ENCODE measurements around the gene FOXP1. TPM values are rescaled to one million over a fixed set of nuclear protein-coding genes. Genes with fewer than 3 reads are reported as not detected.

Gene FOXP1
- total RNA-seq, 1 donor = 455 TPM

GRCh38 chr3:71581457-71582035, 2.0 kb downstream of the FOXP1 start:
- H3K9me3 ChIP-seq (ENCODE audit: low read depth, low read length) = no peaks in the 10 kb centered on the region
- no peaks in the 10 kb centered on the region for H3K27me3 ChIP-seq (ENCODE audit: insufficient read depth, low read length)
- peaks cover 53% of the 10 kb centered on the region for H3K4me1 ChIP-seq (ENCODE audit: insufficient read depth, low read length)
- H3K4me3 ChIP-seq (ENCODE audit: low read length) = peak overlapping the region; percentile 88

- H3K9me3 ChIP-seq (ENCODE audit: low read depth, low read length) = no peaks in the 10 kb centered on the region
- peak overlapping the region; percentile 88 for H3K4me3 ChIP-seq (ENCODE audit: low read length)
- peaks cover 59% of the 10 kb centered on the region for H3K4me1 ChIP-seq (ENCODE audit: insufficient read depth, low read length)
- no peaks in the 10 kb centered on the region for H3K27me3 ChIP-seq (ENCODE audit: insufficient read depth, low read length)
Observed at GRCh38 chr3:71580636-71581456, 2.7 kb downstream of the FOXP1 start.

GRCh38 chr3:71579935-71580406, 3.6 kb downstream of the FOXP1 start:
- no peaks in the 10 kb centered on the region for H3K27me3 ChIP-seq (ENCODE audit: insufficient read depth, low read length)
- peaks cover 53% of the 10 kb centered on the region for H3K4me1 ChIP-seq (ENCODE audit: insufficient read depth, low read length)
- peak overlapping the region; percentile 88 for H3K4me3 ChIP-seq (ENCODE audit: low read length)
- no peaks in the 10 kb centered on the region for H3K9me3 ChIP-seq (ENCODE audit: low read depth, low read length)

GRCh38 chr3:71579326-71579934, 4.1 kb downstream of the FOXP1 start:
- peak overlapping the region; percentile 88 for H3K4me3 ChIP-seq (ENCODE audit: low read length)
- H3K27me3 ChIP-seq (ENCODE audit: insufficient read depth, low read length) = no peaks in the 10 kb centered on the region
- no peaks in the 10 kb centered on the region for H3K9me3 ChIP-seq (ENCODE audit: low read depth, low read length)
- peaks cover 48% of the 10 kb centered on the region for H3K4me1 ChIP-seq (ENCODE audit: insufficient read depth, low read length)

- Histone ChIP-seq H3K4me1 (ENCODE audit: insufficient read depth, low read length) (peaks cover 47% of the 10 kb centered on the region), H3K9me3 (ENCODE audit: low read depth, low read length) (no peaks in the 10 kb centered on the region), H3K4me3 (ENCODE audit: low read length) (no peak overlapping the region), H3K27me3 (ENCODE audit: insufficient read depth, low read length) (no peaks in the 10 kb centered on the region)
Observed at GRCh38 chr3:71578054-71578751, 5.3 kb downstream of the FOXP1 start.

- H3K4me3 ChIP-seq (ENCODE audit: low read length) = no peak overlapping the region
- no peaks in the 10 kb centered on the region for H3K27me3 ChIP-seq (ENCODE audit: insufficient read depth, low read length)
- peaks cover 47% of the 10 kb centered on the region for H3K4me1 ChIP-seq (ENCODE audit: insufficient read depth, low read length)
- H3K9me3 ChIP-seq (ENCODE audit: low read depth, low read length) = no peaks in the 10 kb centered on the region
Observed at GRCh38 chr3:71577011-71577410, 6.5 kb downstream of the FOXP1 start.

GRCh38 chr3:71575433-71575832, 8.1 kb downstream of the FOXP1 start:
- peaks cover 37% of the 10 kb centered on the region for H3K4me1 ChIP-seq (ENCODE audit: insufficient read depth, low read length)
- no peak overlapping the region for H3K4me3 ChIP-seq (ENCODE audit: low read length)
- H3K27me3 ChIP-seq (ENCODE audit: insufficient read depth, low read length) = no peaks in the 10 kb centered on the region
- no peaks in the 10 kb centered on the region for H3K9me3 ChIP-seq (ENCODE audit: low read depth, low read length)

- Histone ChIP-seq H3K9me3 (ENCODE audit: low read depth, low read length) (no peaks in the 10 kb centered on the region), H3K4me3 (ENCODE audit: low read length) (no peak overlapping the region), H3K27me3 (ENCODE audit: insufficient read depth, low read length) (no peaks in the 10 kb centered on the region)
Observed at GRCh38 chr3:71573181-71573580, 10.3 kb downstream of the FOXP1 start.

GRCh38 chr3:71570546-71570945, 13.0 kb downstream of the FOXP1 start:
- Histone ChIP-seq H3K4me3 (ENCODE audit: low read length) (no peak overlapping the region), H3K27me3 (ENCODE audit: insufficient read depth, low read length) (no peaks in the 10 kb centered on the region), H3K4me1 (ENCODE audit: insufficient read depth, low read length) (peaks cover 12% of the 10 kb centered on the region), H3K9me3 (ENCODE audit: low read depth, low read length) (no peaks in the 10 kb centered on the region)

More at GRCh38 chr3:71573181-71573580, 10.3 kb downstream of the FOXP1 start:
- peaks cover 32% of the 10 kb centered on the region for H3K4me1 ChIP-seq (ENCODE audit: insufficient read depth, low read length)

- Histone ChIP-seq H3K9me3 (ENCODE audit: low read depth, low read length) (no peaks in the 10 kb centered on the region), H3K4me1 (ENCODE audit: insufficient read depth, low read length) (peaks cover 17% of the 10 kb centered on the region), H3K4me3 (ENCODE audit: low read length) (no peak overlapping the region), H3K27me3 (ENCODE audit: insufficient read depth, low read length) (no peaks in the 10 kb centered on the region)
Observed at GRCh38 chr3:71568207-71568606, 15.3 kb downstream of the FOXP1 start.

GRCh38 chr3:71566776-71567175, 16.8 kb downstream of the FOXP1 start:
- H3K4me1 ChIP-seq (ENCODE audit: insufficient read depth, low read length) = peaks cover 23% of the 10 kb centered on the region
- H3K4me3 ChIP-seq (ENCODE audit: low read length) = no peak overlapping the region
- no peaks in the 10 kb centered on the region for H3K27me3 ChIP-seq (ENCODE audit: insufficient read depth, low read length)

GRCh38 chr3:71565976-71566375, 17.6 kb downstream of the FOXP1 start:
- H3K9me3 ChIP-seq (ENCODE audit: low read depth, low read length) = no peaks in the 10 kb centered on the region
- H3K4me3 ChIP-seq (ENCODE audit: low read length) = no peak overlapping the region
- peaks cover 23% of the 10 kb centered on the region for H3K4me1 ChIP-seq (ENCODE audit: insufficient read depth, low read length)
- H3K27me3 ChIP-seq (ENCODE audit: insufficient read depth, low read length) = no peaks in the 10 kb centered on the region

More at GRCh38 chr3:71566776-71567175, 16.8 kb downstream of the FOXP1 start:
- no peaks in the 10 kb centered on the region for H3K9me3 ChIP-seq (ENCODE audit: low read depth, low read length)

GRCh38 chr3:71565316-71565715, 18.2 kb downstream of the FOXP1 start:
- H3K9me3 ChIP-seq (ENCODE audit: low read depth, low read length) = no peaks in the 10 kb centered on the region

GRCh38 chr3:71564361-71564760, 19.2 kb downstream of the FOXP1 start:
- no peak overlapping the region for H3K4me3 ChIP-seq (ENCODE audit: low read length)
- H3K9me3 ChIP-seq (ENCODE audit: low read depth, low read length) = no peaks in the 10 kb centered on the region
- H3K4me1 ChIP-seq (ENCODE audit: insufficient read depth, low read length) = peaks cover 23% of the 10 kb centered on the region
- H3K27me3 ChIP-seq (ENCODE audit: insufficient read depth, low read length) = no peaks in the 10 kb centered on the region

More at GRCh38 chr3:71565316-71565715, 18.2 kb downstream of the FOXP1 start:
- H3K27me3 ChIP-seq (ENCODE audit: insufficient read depth, low read length) = no peaks in the 10 kb centered on the region
- H3K4me1 ChIP-seq (ENCODE audit: insufficient read depth, low read length) = peaks cover 23% of the 10 kb centered on the region
- no peak overlapping the region for H3K4me3 ChIP-seq (ENCODE audit: low read length)

- Histone ChIP-seq H3K4me1 (ENCODE audit: insufficient read depth, low read length) (peaks cover 22% of the 10 kb centered on the region), H3K4me3 (ENCODE audit: low read length) (no peak overlapping the region), H3K27me3 (ENCODE audit: insufficient read depth, low read length) (no peaks in the 10 kb centered on the region), H3K9me3 (ENCODE audit: low read depth, low read length) (no peaks in the 10 kb centered on the region)
Observed at GRCh38 chr3:71563827-71564226, 19.7 kb downstream of the FOXP1 start.

All from mononuclear cell (primary cell).